Epithelial cell of umbilical artery (primary cell): ENCODE measurements around the gene IL16. TPM values are rescaled to one million over a fixed set of nuclear protein-coding genes. Genes with fewer than 3 reads are reported as not detected.

Source experiments
- total RNA-seq: library from RNA; depleted of rRNA; stranded (reverse); fragments of >200 nt; gene quantifications from 2 replicates; pipeline ENCODE4 v1.2.3, GENCODE V29; 2014

Gene IL16
- under 0.01 TPM in 2 replicates for total RNA-seq

DNA sequence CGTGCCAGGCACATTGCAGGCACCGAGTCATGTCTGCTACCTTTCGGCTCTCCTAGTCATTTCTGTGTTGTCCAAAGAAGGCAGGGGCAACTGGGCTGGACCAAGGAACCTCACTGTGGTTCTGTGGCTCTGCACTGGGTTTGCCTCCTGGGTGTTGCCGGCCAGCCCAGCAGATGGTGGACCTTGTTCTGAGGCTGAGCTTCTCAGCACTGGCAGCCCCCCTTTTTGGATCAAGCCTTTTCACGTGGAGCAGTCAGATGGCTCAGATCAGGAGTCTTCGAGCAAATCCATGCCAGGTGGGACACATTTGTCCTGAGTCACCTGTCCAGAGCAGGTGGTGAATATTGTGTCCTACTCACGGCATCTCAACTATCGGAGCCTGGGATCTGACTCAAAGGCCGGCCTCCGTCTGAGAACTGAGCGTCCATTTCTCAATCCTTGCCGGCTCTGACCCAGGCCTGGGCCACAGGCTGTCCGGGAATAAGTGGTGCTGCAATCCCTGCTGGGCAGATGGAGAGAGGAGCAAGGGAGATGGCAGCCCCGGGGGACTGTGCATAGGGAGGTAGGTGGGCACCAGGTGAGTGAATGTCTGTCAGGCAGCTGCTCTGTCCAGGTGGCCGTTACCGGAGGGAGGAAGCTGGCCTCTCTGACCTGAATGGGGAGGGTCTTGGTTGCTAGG, at the start of gene IL16:
IL16 (plus strand) TSS at position 304 of the 679 bp plus-strand sequence. CDS start 28,521 bp downstream, outside the sequence.

DNA sequence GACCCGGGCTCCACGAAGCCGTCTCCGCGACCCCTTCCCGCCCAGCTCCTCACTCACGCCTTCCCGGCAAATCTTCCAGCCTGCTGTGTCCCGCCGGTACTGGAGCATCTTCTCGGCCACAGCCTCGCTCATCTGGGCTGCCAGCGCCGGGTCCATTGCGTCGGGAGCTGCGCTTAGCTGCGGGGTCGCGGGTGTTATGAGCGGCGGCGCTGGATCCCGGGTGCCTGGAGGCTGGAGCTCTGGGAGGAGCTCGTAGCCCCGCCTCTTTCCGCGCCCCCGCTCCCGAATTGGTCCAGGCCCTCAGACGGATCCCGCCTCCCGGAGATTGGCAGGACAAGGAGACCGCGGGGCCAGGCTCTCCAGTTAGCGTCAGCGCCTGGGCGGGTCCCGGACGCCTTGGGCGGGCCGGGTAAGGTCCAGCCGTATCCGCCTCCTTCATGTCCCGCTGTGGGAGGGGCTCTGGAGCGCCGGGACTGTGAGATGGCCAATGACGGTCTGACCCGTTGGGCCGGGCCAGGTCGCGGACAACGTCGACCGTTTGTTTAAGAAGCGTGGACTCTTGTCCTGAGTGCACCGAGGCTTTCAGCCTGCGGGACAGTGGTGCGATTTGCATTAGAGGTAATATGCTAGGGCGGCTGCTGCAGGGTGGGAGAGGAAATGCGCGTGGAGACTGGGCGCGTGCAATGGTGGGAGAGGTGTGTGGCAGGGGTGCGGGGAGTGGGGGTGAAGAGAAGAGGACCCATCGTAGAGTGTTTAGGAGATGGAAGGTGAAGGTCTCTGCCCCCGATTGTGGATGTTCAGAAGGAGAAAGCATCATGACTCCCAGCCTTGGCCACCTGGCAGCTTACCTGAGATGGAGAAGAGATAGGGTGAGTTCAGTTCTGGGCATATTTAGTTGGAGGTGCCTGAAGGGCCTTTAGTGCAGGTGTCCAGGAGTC, 127.5 kb downstream of the IL16 start, which contains the start of gene STARD5:
STARD5 (minus strand) TSS at position 198 of the 938 bp plus-strand sequence; CDS start at position 156, 42 bp downstream.

Other genes starting within 250 kb of the IL16 start
- 15.3 and 20.4 TPM in 2 replicates for gene MESD, start 207.1 kb upstream of the IL16 start, total RNA-seq
- gene TLNRD1, start 196.0 kb upstream of the IL16 start, total RNA-seq = 13.3 and 16.0 TPM in 2 replicates
- 0.32 and 1.5 TPM in 2 replicates for gene CFAP161, start 62.6 kb upstream of the IL16 start, total RNA-seq
- 0.32 and 1.1 TPM in 2 replicates for gene STARD5, start 127.3 kb downstream of the IL16 start, total RNA-seq
- gene TMC3, start 177.3 kb downstream of the IL16 start, total RNA-seq = not detected in 2 replicates